IMR-90 (cell line): Measurements from ENCODE around the gene PCDHGA3. TPM values are rescaled to one million over a fixed set of nuclear protein-coding genes. Genes with fewer than 3 reads are reported as not detected.
"Not testable (repeated sequence)": the region's sequence is repeated elsewhere in the genome, so short reads cannot be mapped to it uniquely, and the experiment has no call there.

Experiments used
- ATAC-seq: fragments of 200-7000 bp; cut with Tn5 transposase; 2 replicates; pipeline ENCODE4 v1.9.1; 2020; ENCODE audit warnings: low read depth, mild to moderate bottlenecking, moderate library complexity
- BruUV-seq: library from RNA; stranded (reverse); fragments of 400-500 nt; replicated peaks from 2 replicates; lab custom pipeline; 2021; lab: Mats Ljungman, UMichigan
- CTCF ChIA-PET: fragments of 300-600 bp; formaldehyde crosslinking; extraction: SDS; loops from one replicate; lab custom pipeline; 2021; ENCODE audit warnings: antibody characterized with exemption; lab: Yijun Ruan, JAX
- POLR2A ChIA-PET: fragments of 300-600 bp; sonication (Branson Sonifier 250); formaldehyde crosslinking; loops from one replicate; lab custom pipeline; 2022; ENCODE audit warnings: antibody characterized with exemption; ENCODE audit not compliant: unreplicated experiment; lab: Charles Lee
- DNase-seq: peaks from one replicate; pipeline ENCODE4 v3.0.0; 2013
- H2AFZ ChIP-seq: replicated peaks from 2 replicates; pipeline ENCODE3; 2013; ENCODE audit warnings: low read length, mild to moderate bottlenecking; ENCODE audit not compliant: poor library complexity
- H2AK5ac ChIP-seq: 2 replicates; pipeline ENCODE4 v1.6.1; 2013; ENCODE audit warnings: low read depth, low read length, inconsistent platforms
- H2AK9ac ChIP-seq: replicated peaks from 2 replicates; pipeline ENCODE3; 2013; ENCODE audit warnings: mild to moderate bottlenecking, low read depth, low read length, moderate library complexity; ENCODE audit not compliant: poor library complexity
- H2BK120ac ChIP-seq: 2 replicates; pipeline ENCODE4 v1.6.1; 2013; ENCODE audit warnings: low read depth, low read length, inconsistent platforms
- H2BK15ac ChIP-seq: 3 replicates; pipeline ENCODE4 v1.6.1; 2013; ENCODE audit warnings: low read depth, low read length, inconsistent platforms
- H2BK20ac ChIP-seq: 2 replicates; pipeline ENCODE4 v1.6.1; 2013; ENCODE audit warnings: low read depth, mild to moderate bottlenecking, inconsistent platforms, low read length, moderate library complexity
- H2BK5ac ChIP-seq: 2 replicates; pipeline ENCODE4 v1.6.1; 2013; ENCODE audit warnings: mild to moderate bottlenecking, low read depth, low read length, inconsistent platforms; ENCODE audit not compliant: poor library complexity, severe bottlenecking
- H3K14ac ChIP-seq: replicated peaks from 2 replicates; pipeline ENCODE4 v1.6.1; 2013; ENCODE audit warnings: low read depth, low read length, inconsistent platforms
- H3K18ac ChIP-seq: 2 replicates; pipeline ENCODE4 v1.6.1; 2013; ENCODE audit warnings: low read depth, low read length, control low read depth
- H3K23ac ChIP-seq: 2 replicates; pipeline ENCODE4 v1.6.1; 2013; ENCODE audit warnings: low read depth, low read length, inconsistent platforms
- H3K27ac ChIP-seq: 2 replicates; pipeline ENCODE4 v1.5.1; 2013; ENCODE audit warnings: mild to moderate bottlenecking, control low read depth, low read length; ENCODE audit not compliant: insufficient read depth
- H3K27me3 ChIP-seq: 2 replicates; pipeline ENCODE4 v1.6.1; 2013; ENCODE audit warnings: low read length; ENCODE audit not compliant: control insufficient read depth, insufficient read depth
- H3K36me3 ChIP-seq: 2 replicates; pipeline ENCODE4 v1.6.1; 2013; ENCODE audit warnings: low read length, mixed read lengths; ENCODE audit not compliant: control insufficient read depth, insufficient read depth
- H3K4ac ChIP-seq: 2 replicates; pipeline ENCODE4 v1.6.1; 2013; ENCODE audit warnings: low read depth, low read length, inconsistent platforms
- H3K4me1 ChIP-seq: 2 replicates; pipeline ENCODE4 v1.6.1; 2013; ENCODE audit warnings: low read length, mixed read lengths; ENCODE audit not compliant: control insufficient read depth, insufficient read depth
- H3K4me2 ChIP-seq: 2 replicates; pipeline ENCODE4 v1.6.1; 2013; ENCODE audit warnings: low read depth, mild to moderate bottlenecking, control low read depth, low read length, moderate library complexity
- H3K4me3 ChIP-seq: 2 replicates; pipeline ENCODE4 v1.5.1; 2013; ENCODE audit warnings: low read depth, mild to moderate bottlenecking, control low read depth, low read length, moderate library complexity; ENCODE audit not compliant: insufficient read depth
- H3K56ac ChIP-seq: 2 replicates; pipeline ENCODE4 v1.6.1; 2013; ENCODE audit warnings: low read length, inconsistent platforms; ENCODE audit not compliant: insufficient read depth; ENCODE audit errors: extremely low read depth
- H3K79me1 ChIP-seq, 2 experiments: 2 replicates each; pipeline ENCODE4 v1.6.1; 2013; ENCODE audit warnings: low read length in 2 of 2, inconsistent platforms in 1 of 2, low read depth in 1 of 2
- H3K9ac ChIP-seq: 2 replicates; pipeline ENCODE4 v1.6.1; 2013; ENCODE audit warnings: low read depth, low read length, control low read depth
- H3K9me1 ChIP-seq: 2 replicates; pipeline ENCODE4 v1.6.1; 2013; ENCODE audit warnings: low read length, inconsistent platforms; ENCODE audit not compliant: insufficient read depth
- H3K9me3 ChIP-seq: 2 replicates; pipeline ENCODE4 v1.6.1; 2013; ENCODE audit warnings: low read length; ENCODE audit not compliant: control insufficient read depth, insufficient read depth
- H4K20me1 ChIP-seq: 2 replicates; pipeline ENCODE4 v1.6.1; 2013; ENCODE audit warnings: low read length, inconsistent platforms; ENCODE audit not compliant: insufficient read depth
- H4K5ac ChIP-seq: 2 replicates; pipeline ENCODE4 v1.6.1; 2013; ENCODE audit warnings: mild to moderate bottlenecking, low read depth, low read length, control low read depth
- H4K8ac ChIP-seq, 2 experiments: 2 replicates each; pipeline ENCODE4 v1.6.1; 2013; ENCODE audit warnings: low read depth in 2 of 2, low read length in 2 of 2, control low read depth in 1 of 2, inconsistent platforms in 1 of 2
- H4K91ac ChIP-seq: 2 replicates; pipeline ENCODE4 v1.6.1; 2013; ENCODE audit warnings: low read depth, low read length, inconsistent platforms; ENCODE audit not compliant: insufficient read depth
- MAFK ChIP-seq: IDR thresholded peaks from 2 replicates; pipeline ENCODE4 v1.6.1; 2012; ENCODE audit warnings: low read depth, low read length, improper control_type of control experiment
- WGBS, 2 experiments: methylation state at CpG; one replicate each; pipeline versions ENCODE4 v1.1.5 to v1.1.7; 2013; ENCODE audit warnings: missing lambda C conversion rate in 2 of 2; ENCODE audit not compliant: insufficient read length in 1 of 2; ENCODE audit errors: extremely low coverage in 2 of 2; 5-methylcytosine and 5-hydroxymethylcytosine counted together
- dilution Hi-C: fragments of 300-500 bp; cut with HindIII; formaldehyde crosslinking; loops from one replicate; pipeline ENCODE4 v1.14.3; 2018; ENCODE audit warnings: low sequenced_read_pairs; ENCODE audit not compliant: unreplicated experiment
- in situ Hi-C: fragments of 300-500 bp; cut with MboI; formaldehyde crosslinking; loops from 3 replicates; pipeline ENCODE4 v1.14.3; 2019; ENCODE audit warnings: low sequenced_read_pairs, inconsistent platforms, mixed read lengths
- intact Hi-C: fragments of 100-400 bp; cut with micrococcal nuclease; formaldehyde crosslinking; loops from 2 replicates; pipeline ENCODE4 v1.10.0; 2022
- polyA plus RNA-seq, 3 experiments: library from polyadenylated mRNA; depleted of rRNA; stranded (reverse); fragments of >200 nt; gene quantifications; 2 replicates each; pipeline ENCODE4 v1.2.3, GENCODE V29; 2012; ENCODE audit warnings: low replicate concordance in 1 of 3
- total RNA-seq: library from RNA; depleted of rRNA; stranded (reverse); fragments of >200 nt; gene quantifications from 2 replicates; pipeline ENCODE4 v1.2.3, GENCODE V29; 2012

The PCDHGA3 gene
- total and polyA plus RNA-seq, 2 of the 4 experiments (the other 2 are of a cell fraction): 1.4 to 1.6 TPM

DNA sequence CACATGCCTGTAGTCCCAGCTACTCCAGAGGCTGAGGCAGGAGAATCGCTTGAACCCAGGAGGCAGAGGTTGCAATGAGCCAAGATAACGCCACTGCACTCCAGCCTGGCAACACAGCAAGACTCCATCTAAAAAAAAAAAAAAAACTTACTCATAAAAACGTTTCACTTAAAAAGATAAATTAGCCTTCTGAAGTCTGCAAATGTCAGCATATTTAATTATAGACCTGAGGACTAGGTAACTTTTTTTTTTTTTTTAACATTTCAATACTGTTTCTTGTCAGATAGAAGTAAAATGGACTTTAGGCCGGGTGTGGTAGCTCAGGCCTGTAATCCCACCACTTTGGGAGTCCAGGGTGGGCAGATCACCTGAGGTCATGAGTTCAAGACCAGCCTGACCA, 26.7 kb upstream of the PCDHGA3 start:
- H3K14ac ChIP-seq, H3K4ac ChIP-seq, H3K27ac ChIP-seq, in situ Hi-C loops, H4K91ac ChIP-seq, H4K5ac ChIP-seq, H3K9ac ChIP-seq, H2AK5ac ChIP-seq, dilution Hi-C loops, H2BK20ac ChIP-seq, H2BK15ac ChIP-seq, H2BK5ac ChIP-seq, CTCF ChIA-PET, BruUV-seq, H4K20me1 ChIP-seq, H3K18ac ChIP-seq, H2AK9ac ChIP-seq, H3K27me3 ChIP-seq, H3K9me1 ChIP-seq, H3K56ac ChIP-seq, H4K8ac ChIP-seq, H2BK120ac ChIP-seq, H2AFZ ChIP-seq, intact Hi-C loops, DNase-seq, H3K4me3 ChIP-seq, H3K23ac ChIP-seq, ATAC-seq, H3K4me2 ChIP-seq, H3K4me1 ChIP-seq, POLR2A ChIA-PET: not testable (repeated sequence)
- peaks cover 12% of the 10 kb centered on the region for H3K36me3 ChIP-seq
- peaks cover 50% of the 10 kb centered on the region for H3K9me3 ChIP-seq
- TF ChIP-seq MAFK: peak; percentile 22; the same call in 1 of the 2 replicates
- no CpG with 5 or more reads among the region's 4 CpGs for WGBS, 2 experiments
- H3K79me1 ChIP-seq: peaks cover 15 to 17% of the 10 kb centered on the region in 2 experiments
